SHP77 (cell line): ENCODE measurements around the gene PAX2.

Source experiments
- DNase-seq, 2 experiments: peaks; one replicate each; lab custom pipeline; 2025; lab: John Stamatoyannopoulos, UW

PAX2 gene

GRCh38 chr10:100739517-100740368, 5.6 kb upstream of the PAX2 start:
- no peak for DNase-seq

- no peak for DNase-seq
Measured at GRCh38 chr10:100740476-100741377, 4.7 kb upstream of the PAX2 start.

- DNase-seq: no peak
Measured at GRCh38 chr10:100741378-100742075, 3.9 kb upstream of the PAX2 start.

- no peak for DNase-seq
Measured at GRCh38 chr10:100742076-100742771, 3.2 kb upstream of the PAX2 start.

GRCh38 chr10:100742936-100743335, 2.4 kb upstream of the PAX2 start:
- DNase-seq: no peak

GRCh38 chr10:100743626-100744135, 1.7 kb upstream of the PAX2 start:
- DNase-seq: peak; percentile 36 to 37

- no peak for DNase-seq
Measured at GRCh38 chr10:100744136-100744986, 1.0 kb upstream of the PAX2 start.

- DNase-seq: no peak
Measured at GRCh38 chr10:100745882-100746783, 751 bp downstream of the PAX2 start.

GRCh38 chr10:100746784-100747455, 1.5 kb downstream of the PAX2 start:
- no peak for DNase-seq

GRCh38 chr10:100747456-100748230, 2.3 kb downstream of the PAX2 start:
- DNase-seq: no peak

GRCh38 chr10:100748231-100749058, 3.1 kb downstream of the PAX2 start:
- no peak for DNase-seq

- no peak for DNase-seq
Measured at GRCh38 chr10:100749059-100749308, 3.6 kb downstream of the PAX2 start.

GRCh38 chr10:100749309-100750217, 4.2 kb downstream of the PAX2 start:
- no peak for DNase-seq

GRCh38 chr10:100750291-100751210, 5.2 kb downstream of the PAX2 start:
- no peak for DNase-seq

GRCh38 chr10:100751211-100751933, 6.0 kb downstream of the PAX2 start:
- no peak for DNase-seq
